ENCODE results near the gene ILKAP.

Gene ILKAP

DNA sequence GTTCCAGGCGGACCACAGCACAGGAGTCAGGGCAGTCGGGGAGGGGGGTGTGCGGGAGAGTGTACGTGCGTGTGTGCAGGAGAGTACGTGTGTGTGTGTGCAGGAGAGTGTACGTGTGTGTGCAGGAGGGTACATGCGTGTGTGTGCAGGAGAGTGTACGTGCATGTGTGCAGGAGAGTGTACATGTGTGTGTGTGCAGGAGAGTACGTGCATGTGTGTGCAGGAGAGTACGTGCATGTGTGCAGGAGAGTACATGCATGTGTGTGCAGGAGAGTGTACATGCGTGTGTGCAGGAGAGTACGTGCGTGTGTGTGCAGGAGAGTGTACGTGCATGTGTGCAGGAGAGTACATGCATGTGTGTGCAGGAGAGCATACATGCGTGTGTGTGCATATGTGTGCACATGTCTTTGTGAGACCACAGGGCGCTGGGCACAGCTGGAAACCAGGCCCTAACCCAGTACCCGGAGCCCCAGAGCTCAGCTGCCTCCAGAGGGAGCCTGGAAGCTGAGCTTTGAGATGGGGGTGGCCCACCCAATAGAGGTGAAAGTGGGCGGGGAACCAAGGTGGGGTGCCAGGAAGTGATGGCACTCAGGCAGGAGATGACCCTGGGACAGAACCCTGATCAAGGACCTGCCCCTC, 78.9 kb downstream of the ILKAP start:
- H3K27ac ChIP-seq (ENCODE audit: low read depth, low read length): no peak overlapping the region
- no peaks in the 10 kb centered on the region for H3K36me3 ChIP-seq (ENCODE audit: control insufficient read depth, insufficient read depth, low read length)
- no peaks in the 10 kb centered on the region for H3K9me3 ChIP-seq (ENCODE audit: control insufficient read depth, insufficient read depth, low read length)
- no peaks in the 10 kb centered on the region for H3K4me1 ChIP-seq (ENCODE audit: control insufficient read depth, insufficient read depth, low read length)
- H3K27me3 ChIP-seq (ENCODE audit: control insufficient read depth, insufficient read depth, low read length): no peaks in the 10 kb centered on the region
- no peak overlapping the region for H3K9ac ChIP-seq (ENCODE audit: low read depth, low read length)
- H3K4me3 ChIP-seq (ENCODE audit: low read depth, low read length): no peak overlapping the region

DNA sequence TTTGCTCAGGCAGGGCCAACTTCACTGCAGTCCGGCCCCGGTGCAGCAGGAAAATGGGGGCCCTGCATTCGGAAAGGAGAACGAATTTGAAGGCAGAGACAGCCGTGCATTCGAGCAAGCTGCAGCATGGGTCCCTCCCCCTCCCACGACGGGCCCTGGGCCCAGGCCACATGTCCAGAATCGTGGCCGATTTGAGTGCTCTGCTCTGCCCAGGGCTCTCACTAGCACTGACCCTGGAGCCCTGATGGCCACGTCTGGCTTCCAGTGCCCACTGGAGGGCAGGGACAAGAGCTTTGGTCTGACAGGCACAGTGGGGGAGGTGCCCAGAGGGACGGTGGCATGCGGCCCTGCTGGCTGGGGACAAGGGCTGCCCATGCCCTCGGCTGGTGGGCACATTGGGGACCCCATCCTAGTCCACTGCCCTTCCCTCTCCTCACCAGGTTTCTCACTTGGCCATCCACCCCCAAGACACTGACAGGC, 79.5 kb downstream of the ILKAP start:
- Histone ChIP-seq H3K4me1 (ENCODE audit: control insufficient read depth, insufficient read depth, low read length) (no peaks in the 10 kb centered on the region), H3K9me3 (ENCODE audit: control insufficient read depth, insufficient read depth, low read length) (no peaks in the 10 kb centered on the region), H3K9ac (ENCODE audit: low read depth, low read length) (no peak overlapping the region), H3K36me3 (ENCODE audit: control insufficient read depth, insufficient read depth, low read length) (no peaks in the 10 kb centered on the region), H3K4me3 (ENCODE audit: low read depth, low read length) (no peak overlapping the region), H3K27ac (ENCODE audit: low read depth, low read length) (no peak overlapping the region), H3K27me3 (ENCODE audit: control insufficient read depth, insufficient read depth, low read length) (no peaks in the 10 kb centered on the region)

DNA sequence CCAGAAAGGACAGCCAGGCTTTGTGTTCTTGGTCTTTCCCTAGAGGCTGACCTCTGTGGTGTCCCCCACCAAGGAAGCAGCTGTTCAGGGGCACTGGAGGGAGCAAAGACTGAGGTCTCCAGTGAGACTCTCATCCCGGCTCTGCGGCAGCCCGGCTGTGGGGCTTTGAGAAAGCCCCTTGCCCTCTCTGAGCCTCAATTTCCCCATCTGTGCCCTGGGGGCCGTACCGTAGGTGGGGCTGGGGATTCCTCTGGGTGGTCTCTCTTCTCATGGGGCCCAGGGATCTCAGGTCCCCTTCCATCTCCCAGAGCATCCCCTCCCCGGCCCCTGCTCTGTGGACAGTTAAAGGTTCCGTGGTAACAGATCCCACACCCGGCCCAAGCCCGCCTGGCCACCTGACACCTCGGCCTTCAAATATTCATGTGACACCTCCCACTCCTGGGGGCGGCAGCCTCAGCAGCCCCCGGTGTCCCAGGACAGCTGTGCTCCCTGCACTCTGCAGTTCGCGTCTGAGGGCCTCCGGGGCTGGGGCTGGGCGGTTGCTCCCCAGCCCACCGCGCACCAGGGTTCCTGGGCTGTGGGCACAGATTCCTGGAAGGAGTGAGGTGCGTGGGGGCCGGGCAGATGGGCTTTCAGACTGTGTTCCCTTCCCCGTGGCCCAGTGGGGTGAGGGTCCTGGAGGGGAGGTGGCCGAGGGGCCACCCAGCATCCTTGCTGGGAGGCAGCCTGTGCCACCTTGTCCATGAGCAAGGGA, 80.1 kb downstream of the ILKAP start:
- H3K27me3 ChIP-seq (ENCODE audit: control insufficient read depth, insufficient read depth, low read length): no peaks in the 10 kb centered on the region
- H3K36me3 ChIP-seq (ENCODE audit: control insufficient read depth, insufficient read depth, low read length): no peaks in the 10 kb centered on the region
- no peak overlapping the region for H3K9ac ChIP-seq (ENCODE audit: low read depth, low read length)
- no peaks in the 10 kb centered on the region for H3K4me1 ChIP-seq (ENCODE audit: control insufficient read depth, insufficient read depth, low read length)
- no peak overlapping the region for H3K4me3 ChIP-seq (ENCODE audit: low read depth, low read length)
- no peaks in the 10 kb centered on the region for H3K9me3 ChIP-seq (ENCODE audit: control insufficient read depth, insufficient read depth, low read length)
- H3K27ac ChIP-seq (ENCODE audit: low read depth, low read length): no peak overlapping the region

DNA sequence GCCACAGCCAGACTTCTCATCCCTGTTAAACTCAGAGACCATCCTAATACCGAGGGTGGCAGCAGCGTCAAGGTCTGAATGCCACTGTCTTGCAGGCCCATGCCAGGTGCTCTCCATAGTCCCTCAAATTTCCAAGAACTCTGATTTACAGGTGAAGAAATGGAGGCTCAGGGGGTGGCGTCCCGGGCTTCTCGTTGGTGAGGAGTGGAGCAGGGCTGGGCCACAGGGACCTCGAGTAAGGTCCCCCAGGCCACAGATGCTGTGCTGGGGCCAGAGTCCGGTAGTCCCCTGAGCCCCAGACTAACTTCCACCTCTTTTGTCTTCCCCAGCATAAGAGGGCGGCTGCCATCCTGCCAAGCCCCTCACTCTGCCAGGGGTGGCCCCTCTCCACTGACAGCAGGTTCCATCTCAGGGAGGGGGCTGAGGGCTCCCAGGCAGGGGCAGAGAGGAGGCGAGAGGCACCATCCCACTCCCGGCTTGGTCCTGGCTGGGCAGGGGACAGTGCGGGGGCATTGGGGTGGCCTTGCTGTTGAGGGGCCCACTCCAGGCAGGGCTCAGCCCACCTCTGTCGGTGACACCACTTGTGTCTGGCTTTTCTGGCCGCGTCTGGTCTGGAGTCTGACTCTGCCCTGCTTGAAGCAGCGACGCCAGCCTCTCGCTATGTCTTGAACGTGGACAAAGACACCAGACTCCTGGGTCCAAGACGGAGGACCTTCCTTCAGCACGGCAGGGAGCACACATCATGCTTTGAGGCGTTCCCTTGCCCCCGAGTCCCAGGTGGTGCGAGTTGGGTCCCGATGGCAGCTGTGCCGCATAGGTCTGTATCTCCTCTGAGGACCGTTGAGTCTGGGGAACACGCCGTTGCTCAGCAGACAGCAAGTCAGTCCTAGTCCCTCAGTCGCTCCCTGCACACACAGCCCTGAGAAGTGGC, 80.9 kb downstream of the ILKAP start:
- no peaks in the 10 kb centered on the region for H3K4me1 ChIP-seq (ENCODE audit: control insufficient read depth, insufficient read depth, low read length)
- no peaks in the 10 kb centered on the region for H3K27me3 ChIP-seq (ENCODE audit: control insufficient read depth, insufficient read depth, low read length)
- no peaks in the 10 kb centered on the region for H3K9me3 ChIP-seq (ENCODE audit: control insufficient read depth, insufficient read depth, low read length)
- H3K27ac ChIP-seq (ENCODE audit: low read depth, low read length): no peak overlapping the region
- no peak overlapping the region for H3K9ac ChIP-seq (ENCODE audit: low read depth, low read length)
- no peaks in the 10 kb centered on the region for H3K36me3 ChIP-seq (ENCODE audit: control insufficient read depth, insufficient read depth, low read length)
- no peak overlapping the region for H3K4me3 ChIP-seq (ENCODE audit: low read depth, low read length)

DNA sequence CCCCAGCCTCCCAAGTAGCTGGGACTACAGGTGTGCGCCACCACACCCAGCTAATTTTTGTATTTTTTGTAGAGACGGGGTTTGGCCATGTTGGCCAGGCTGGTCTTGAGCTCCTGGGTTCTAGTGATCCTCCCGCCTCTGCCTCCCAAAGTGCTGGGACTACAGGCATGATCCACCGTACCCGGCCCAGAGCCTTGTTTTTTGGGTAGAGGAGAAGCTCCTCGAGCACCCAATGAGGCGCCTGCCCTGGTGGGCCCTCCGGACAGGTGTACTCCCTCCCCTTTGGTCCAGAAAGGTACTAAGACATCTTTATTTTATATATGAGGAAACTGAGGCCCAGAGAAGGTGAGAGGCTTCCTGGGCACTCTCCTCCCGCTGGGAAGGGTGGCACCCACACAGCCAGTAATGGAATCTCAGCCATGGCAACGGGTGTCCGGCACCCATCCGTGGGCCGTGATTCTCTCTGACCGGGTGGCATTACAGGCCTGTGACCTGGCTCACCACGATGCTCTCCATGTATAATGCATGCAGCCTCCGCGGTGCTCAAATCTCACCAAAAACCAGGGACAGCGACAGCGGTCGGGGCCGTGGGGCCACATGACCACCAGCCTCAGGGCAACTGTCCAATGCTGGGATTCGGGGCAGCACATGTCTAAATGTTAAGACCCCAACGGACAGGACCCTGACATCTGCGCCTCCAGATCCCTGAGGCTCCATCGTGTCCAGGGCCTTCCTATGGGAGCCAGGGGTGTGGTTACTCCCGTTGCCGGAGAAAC, 81.8 kb downstream of the ILKAP start:
- Histone ChIP-seq H3K9me3 (ENCODE audit: control insufficient read depth, insufficient read depth, low read length) (no peaks in the 10 kb centered on the region), H3K27me3 (ENCODE audit: control insufficient read depth, insufficient read depth, low read length) (no peaks in the 10 kb centered on the region), H3K9ac (ENCODE audit: low read depth, low read length) (no peak overlapping the region), H3K27ac (ENCODE audit: low read depth, low read length) (no peak overlapping the region), H3K4me3 (ENCODE audit: low read depth, low read length) (no peak overlapping the region), H3K4me1 (ENCODE audit: control insufficient read depth, insufficient read depth, low read length) (no peaks in the 10 kb centered on the region), H3K36me3 (ENCODE audit: control insufficient read depth, insufficient read depth, low read length) (no peaks in the 10 kb centered on the region)

DNA sequence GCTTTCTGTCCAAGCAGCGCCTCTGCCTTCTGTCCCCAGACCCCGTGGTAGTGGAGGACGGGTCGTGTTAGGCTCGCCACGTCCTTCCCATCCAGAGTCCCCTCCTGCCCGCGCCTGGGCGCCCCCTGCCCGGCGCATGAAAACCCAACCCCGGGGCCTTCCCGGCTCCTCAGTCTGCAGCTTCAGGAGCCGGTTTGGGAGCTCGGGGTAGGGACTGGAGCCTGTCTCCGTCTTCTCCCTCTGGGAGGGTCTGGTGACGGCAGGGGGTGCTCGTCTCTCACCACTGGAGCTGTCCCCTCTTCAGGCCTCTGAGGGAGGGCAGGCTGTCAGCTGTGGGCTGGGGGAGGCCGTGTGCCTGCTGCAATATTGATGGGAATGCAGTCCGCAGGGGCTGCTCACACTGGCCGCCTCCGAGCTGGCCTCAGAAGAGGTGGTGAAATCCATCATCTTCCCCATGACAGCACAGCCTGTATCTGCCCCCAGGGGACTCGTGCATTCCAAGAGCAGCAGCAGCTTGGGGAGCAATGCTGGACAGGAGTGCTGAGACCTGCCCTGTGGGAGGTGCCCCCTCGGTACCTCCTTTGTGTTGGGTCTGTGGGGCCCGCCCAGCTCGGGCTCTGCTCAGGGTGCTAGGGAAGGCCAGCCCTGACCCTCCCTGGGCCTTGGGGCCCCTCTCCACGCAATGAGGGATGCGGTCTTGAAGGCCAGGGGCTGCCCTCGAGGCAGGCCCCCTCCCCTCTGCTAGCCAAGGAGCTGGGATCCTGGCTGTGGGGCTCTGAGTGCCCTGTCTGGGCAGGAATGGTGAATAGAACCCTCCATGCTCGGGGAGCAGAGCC, 82.8 kb downstream of the ILKAP start:
- Histone ChIP-seq H3K36me3 (ENCODE audit: control insufficient read depth, insufficient read depth, low read length) (no peaks in the 10 kb centered on the region), H3K4me3 (ENCODE audit: low read depth, low read length) (no peak overlapping the region), H3K9me3 (ENCODE audit: control insufficient read depth, insufficient read depth, low read length) (no peaks in the 10 kb centered on the region), H3K4me1 (ENCODE audit: control insufficient read depth, insufficient read depth, low read length) (no peaks in the 10 kb centered on the region), H3K27ac (ENCODE audit: low read depth, low read length) (no peak overlapping the region), H3K27me3 (ENCODE audit: control insufficient read depth, insufficient read depth, low read length) (no peaks in the 10 kb centered on the region), H3K9ac (ENCODE audit: low read depth, low read length) (no peak overlapping the region)
